Stomach (tissue), 4 donors: Measurements from ENCODE around the gene CREBBP.

Experiments used
- POLR2A ChIP-seq, 4 donors: fragments of 450-650 bp; IDR thresholded peaks; one replicate each; pipeline ENCODE4 v1.6.1; 2016; ENCODE audit warnings: antibody characterized with exemption in 4 of 4, control low read depth in 2 of 4, mild to moderate bottlenecking in 1 of 4, moderate library complexity in 1 of 4
- POLR2AphosphoS5 ChIP-seq, 3 donors: sonication (generic); formaldehyde crosslinking; IDR thresholded peaks; one replicate each; pipeline ENCODE4 v1.6.1; 2016; ENCODE audit warnings: antibody characterized with exemption in 3 of 3
- TF ChIP-seq, protein P1 (sequence below), 7 experiments: fragments of 450-650 bp in 4 of 7; fragments of 200-600 bp in 3 of 7; sonication (generic) in 3 of 7; IDR thresholded peaks; one replicate each; pipeline ENCODE4 v1.5.1; 2016 to 2019; ENCODE audit warnings: antibody characterized with exemption in 7 of 7, control low read depth in 2 of 7, mild to moderate bottlenecking in 1 of 7

DNA sequence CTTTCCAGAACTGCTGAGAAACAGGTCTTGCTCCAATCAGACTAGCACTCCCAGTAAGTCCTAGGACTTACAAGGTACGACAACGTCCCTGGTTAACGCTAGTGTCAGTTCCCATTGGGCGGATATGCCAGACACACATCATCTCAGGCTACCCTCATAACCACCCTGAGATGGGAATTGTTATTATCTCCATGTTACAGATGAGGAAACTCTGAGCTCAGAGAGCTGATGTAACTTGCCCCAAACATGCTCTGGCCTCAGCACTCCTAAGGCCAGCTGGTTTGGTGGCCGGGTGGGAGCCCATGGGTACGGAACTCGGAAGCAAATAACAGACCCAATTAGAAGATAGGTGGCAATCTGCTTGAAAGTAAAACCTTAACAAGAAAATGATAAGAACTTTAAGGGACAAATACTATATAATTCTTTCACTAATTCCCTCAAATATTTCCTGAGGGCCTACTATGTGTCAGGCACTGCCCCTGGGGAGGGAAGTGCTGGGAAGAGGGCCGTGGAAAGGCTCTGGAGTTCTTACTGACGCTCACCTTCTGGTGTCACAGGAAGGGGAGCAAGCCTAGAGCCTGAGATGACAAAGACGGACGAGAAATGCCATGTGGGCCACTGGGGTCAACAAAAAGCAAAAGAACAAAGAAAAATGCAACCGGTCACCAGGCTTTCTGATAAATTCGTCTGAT is 6.9 kb downstream of the CREBBP start:
- no peak for TF ChIP-seq POLR2A (IDR thresholded peaks at IDR 0.05)
- no peak for TF ChIP-seq POLR2AphosphoS5 (IDR thresholded peaks at IDR 0.05)
- TF ChIP-seq, protein P1, sequence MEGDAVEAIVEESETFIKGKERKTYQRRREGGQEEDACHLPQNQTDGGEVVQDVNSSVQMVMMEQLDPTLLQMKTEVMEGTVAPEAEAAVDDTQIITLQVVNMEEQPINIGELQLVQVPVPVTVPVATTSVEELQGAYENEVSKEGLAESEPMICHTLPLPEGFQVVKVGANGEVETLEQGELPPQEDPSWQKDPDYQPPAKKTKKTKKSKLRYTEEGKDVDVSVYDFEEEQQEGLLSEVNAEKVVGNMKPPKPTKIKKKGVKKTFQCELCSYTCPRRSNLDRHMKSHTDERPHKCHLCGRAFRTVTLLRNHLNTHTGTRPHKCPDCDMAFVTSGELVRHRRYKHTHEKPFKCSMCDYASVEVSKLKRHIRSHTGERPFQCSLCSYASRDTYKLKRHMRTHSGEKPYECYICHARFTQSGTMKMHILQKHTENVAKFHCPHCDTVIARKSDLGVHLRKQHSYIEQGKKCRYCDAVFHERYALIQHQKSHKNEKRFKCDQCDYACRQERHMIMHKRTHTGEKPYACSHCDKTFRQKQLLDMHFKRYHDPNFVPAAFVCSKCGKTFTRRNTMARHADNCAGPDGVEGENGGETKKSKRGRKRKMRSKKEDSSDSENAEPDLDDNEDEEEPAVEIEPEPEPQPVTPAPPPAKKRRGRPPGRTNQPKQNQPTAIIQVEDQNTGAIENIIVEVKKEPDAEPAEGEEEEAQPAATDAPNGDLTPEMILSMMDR (IDR thresholded peaks at IDR 0.05) = no peak
